DND-41 (cell line): ENCODE data around the gene SLC10A1.

ENCODE experiments used
- ATAC-seq: fragments of 200-7000 bp; cut with Tn5 transposase; 3 replicates; pipeline ENCODE4 v1.9.1; 2021; ENCODE audit warnings: low read depth; ENCODE audit not compliant: insufficient read depth
- DNase-seq: peaks from one replicate; pipeline ENCODE4 v3.0.0-alpha.2; 2020
- H2AFZ ChIP-seq: 2 replicates; pipeline ENCODE4 v1.6.0; 2012; ENCODE audit warnings: low read depth, low read length
- H3K27ac ChIP-seq: 2 replicates; pipeline ENCODE4 v1.5.1; 2012; ENCODE audit warnings: low read length, inconsistent platforms
- H3K27me3 ChIP-seq: fragments of 200-600 bp; sonication (generic); 2 replicates; pipeline ENCODE4 v1.6.0; 2012; ENCODE audit warnings: low read length, mild to moderate bottlenecking, inconsistent platforms; ENCODE audit not compliant: insufficient read depth, poor library complexity
- H3K36me3 ChIP-seq: 2 replicates; pipeline ENCODE4 v1.5.1; 2012; ENCODE audit warnings: low read length, inconsistent platforms; ENCODE audit not compliant: insufficient read depth
- H3K4me1 ChIP-seq: 2 replicates; pipeline ENCODE4 v1.5.1; 2012; ENCODE audit warnings: mild to moderate bottlenecking, low read length; ENCODE audit not compliant: insufficient read depth
- H3K4me2 ChIP-seq: 2 replicates; pipeline ENCODE4 v1.6.0; 2012; ENCODE audit warnings: mild to moderate bottlenecking, moderate library complexity, low read length, inconsistent platforms; ENCODE audit not compliant: insufficient read depth
- H3K4me3 ChIP-seq, 2 experiments: fragments of 200-600 bp in 1 of 2; shearing (Covaris generic) in 1 of 2; 2 replicates each; pipeline ENCODE4 v1.5.1; 2012 to 2016; ENCODE audit warnings: inconsistent platforms in 2 of 2, low read length in 2 of 2, mild to moderate bottlenecking in 2 of 2, low read depth in 1 of 2, moderate library complexity in 1 of 2
- H3K79me2 ChIP-seq: 2 replicates; pipeline ENCODE4 v1.6.0; 2012; ENCODE audit warnings: low read length, inconsistent platforms; ENCODE audit not compliant: insufficient read depth
- H3K9ac ChIP-seq: 2 replicates; pipeline ENCODE4 v1.6.0; 2012; ENCODE audit warnings: low read depth, mild to moderate bottlenecking, inconsistent platforms, low read length, moderate library complexity
- H3K9me3 ChIP-seq: 2 replicates; pipeline ENCODE4 v1.5.1; 2012; ENCODE audit warnings: low read length, moderate library complexity, mild to moderate bottlenecking, inconsistent platforms; ENCODE audit not compliant: insufficient read depth, severe bottlenecking
- H4K20me1 ChIP-seq: 2 replicates; pipeline ENCODE4 v1.6.0; 2012; ENCODE audit warnings: low read length; ENCODE audit not compliant: insufficient read depth
- CTCF ChIP-seq: IDR thresholded peaks from 2 replicates; pipeline ENCODE4 v1.5.1; 2012; ENCODE audit warnings: borderline replicate concordance, low read length, moderate library complexity, mild to moderate bottlenecking; ENCODE audit not compliant: poor library complexity, severe bottlenecking; ENCODE audit errors: extremely low read depth
- EZH2 ChIP-seq: IDR thresholded peaks from 3 replicates; pipeline ENCODE4 v1.6.1; 2012; ENCODE audit warnings: borderline replicate concordance, low read depth, mild to moderate bottlenecking, moderate library complexity, low read length, inconsistent platforms; ENCODE audit not compliant: severe bottlenecking

The SLC10A1 gene

DNA sequence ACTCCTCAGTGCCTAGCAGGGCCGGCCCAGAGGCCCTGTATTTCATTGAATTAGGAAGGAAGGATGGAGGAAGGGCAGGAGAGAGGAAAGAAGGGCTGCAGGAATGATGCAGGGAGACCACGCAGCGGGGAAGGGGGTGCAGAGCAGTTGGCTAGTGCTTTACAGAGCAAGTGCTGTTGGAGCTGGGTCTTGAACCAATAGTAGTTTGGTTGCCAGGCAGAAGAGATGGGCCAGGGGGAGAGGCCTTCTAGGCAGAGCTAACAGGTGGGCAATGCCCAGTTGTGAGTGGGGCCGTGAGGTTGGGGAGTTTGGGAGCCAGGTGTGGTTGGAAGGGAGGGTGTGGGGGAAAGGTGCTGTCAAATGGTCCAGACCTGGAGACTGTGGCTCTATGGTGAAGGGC, 69.2 kb downstream of the SLC10A1 start:
- H3K4me3 ChIP-seq: no peak overlapping the region
- no peaks in the 10 kb centered on the region for H3K79me2 ChIP-seq
- H3K36me3 ChIP-seq: no peaks in the 10 kb centered on the region
- H3K9ac ChIP-seq: no peak overlapping the region
- H3K27ac ChIP-seq: no peak overlapping the region
- H4K20me1 ChIP-seq: no peaks in the 10 kb centered on the region
- TF ChIP-seq CTCF (no peak), EZH2 (no peak)
- H2AFZ ChIP-seq: no peak overlapping the region; the same call in 1 of the 2 replicates
- DNase-seq (no peak), ATAC-seq (no peak)
- H3K9me3 ChIP-seq: no peaks in the 10 kb centered on the region
- H3K27me3 ChIP-seq: no peaks in the 10 kb centered on the region
- H3K4me2 ChIP-seq: no peak overlapping the region
- peaks cover 6% of the 10 kb centered on the region; the same call in 1 of the 2 replicates for H3K4me1 ChIP-seq

- no peaks in the 10 kb centered on the region for H3K27me3 ChIP-seq
- H3K4me1 ChIP-seq: peaks cover 6% of the 10 kb centered on the region; the same call in 1 of the 2 replicates
- peak overlapping the region; percentile 68 for H2AFZ ChIP-seq
- H3K4me2 ChIP-seq: peak overlapping the region; percentile 43; the same call in 1 of the 2 replicates
- H3K79me2 ChIP-seq: no peaks in the 10 kb centered on the region
- no peaks in the 10 kb centered on the region for H3K36me3 ChIP-seq
- TF ChIP-seq EZH2 (no peak), CTCF (peak; percentile 97)
- H3K27ac ChIP-seq: no peak overlapping the region
- no peaks in the 10 kb centered on the region for H3K9me3 ChIP-seq
- no peak overlapping the region for H3K9ac ChIP-seq
- H4K20me1 ChIP-seq: no peaks in the 10 kb centered on the region
- DNase-seq: peak; percentile 72
- ATAC-seq: peak; percentile 97
- no peak overlapping the region for H3K4me3 ChIP-seq
These were observed 70.1 kb downstream of the SLC10A1 start for GRCh38 chr14:69726761-69727511.
